HCT116 (cell line): ENCODE data around the gene MAPK14. TPM values are rescaled to one million over a fixed set of nuclear protein-coding genes. Genes with fewer than 3 reads are reported as not detected.

Source experiments
- ATAC-seq: fragments of 200-7000 bp; cut with Tn5 transposase; 2 replicates; pipeline ENCODE4 v1.9.1; 2020; ENCODE audit warnings: mild to moderate bottlenecking, moderate library complexity
- BruUV-seq: library from RNA; stranded (reverse); fragments of 400-500 nt; replicated peaks from 2 replicates; lab custom pipeline; 2021; lab: Mats Ljungman, UMichigan
- CTCF ChIA-PET: fragments of 300-600 bp; sonication (Branson Sonifier 250); formaldehyde crosslinking; loops from one replicate; lab custom pipeline; 2021; ENCODE audit warnings: antibody characterized with exemption; lab: Charles Lee
- POLR2A ChIA-PET: fragments of 300-600, 350-600 bp; sonication (Branson Sonifier 250); formaldehyde crosslinking; loops from one replicate; lab custom pipeline; 2021; ENCODE audit warnings: antibody characterized with exemption; lab: Charles Lee
- RAD21 ChIA-PET, 2 experiments: fragments of 300-600 bp; sonication (Branson Sonifier 250); formaldehyde crosslinking; loops; one replicate each; lab custom pipeline; 2023; ENCODE audit warnings: low total read pairs in 2 of 2; ENCODE audit not compliant: uncharacterized antibody in 2 of 2, unreplicated experiment in 2 of 2, low non-redundant PET in 1 of 2; lab: Charles Lee
- DNase-seq: peaks from one replicate; pipeline ENCODE4 v3.0.0-alpha.2; 2010; ENCODE audit warnings: low read depth, low spot score
- H2AFZ ChIP-seq: fragments of 200-600 bp; shearing (Covaris generic), sonication (generic); 2 replicates; pipeline ENCODE4 v1.6.1; 2017; ENCODE audit warnings: low read depth, mixed run types, mixed read lengths, antibody characterized with exemption, low read length; ENCODE audit not compliant: poor library complexity, severe bottlenecking
- H3K27ac ChIP-seq: 2 replicates; pipeline ENCODE4 v1.5.1; 2012; ENCODE audit warnings: low read depth, low read length
- H3K27me3 ChIP-seq: fragments of 200-600 bp; sonication (generic); 2 replicates; pipeline ENCODE4 v1.6.1; 2016; ENCODE audit warnings: mixed run types, low read length, mixed read lengths; ENCODE audit not compliant: insufficient read depth
- H3K36me3 ChIP-seq, 2 experiments: fragments of 200-500 bp in 1 of 2; fragments of 200-600 bp in 1 of 2; sonication (Bioruptor generic) in 1 of 2; sonication (generic) in 1 of 2; 2 replicates each; pipeline versions ENCODE4 v1.5.1 to v1.6.1; 2014 to 2016; ENCODE audit warnings: low read length in 2 of 2, inconsistent platforms in 1 of 2, mixed read lengths in 1 of 2, mixed run types in 1 of 2; ENCODE audit not compliant: insufficient read depth in 2 of 2, control insufficient read depth in 1 of 2
- H3K4me1 ChIP-seq, 2 experiments: fragments of 200-600 bp in 1 of 2; sonication (generic) in 1 of 2; 2 replicates each; pipeline versions ENCODE4 v1.5.1 to v1.6.1; 2012 to 2017; ENCODE audit warnings: low read length in 2 of 2, inconsistent platforms in 1 of 2, mild to moderate bottlenecking in 1 of 2, mixed read lengths in 1 of 2, mixed run types in 1 of 2, moderate library complexity in 1 of 2; ENCODE audit not compliant: insufficient read depth in 2 of 2, control insufficient read depth in 1 of 2
- H3K4me2 ChIP-seq: fragments of 200-600 bp; sonication (generic); 2 replicates; pipeline ENCODE4 v1.6.1; 2017; ENCODE audit warnings: mixed run types, low read length, mixed read lengths
- H3K4me3 ChIP-seq, 2 experiments: fragments of 200-600 bp in 1 of 2; sonication (generic) in 1 of 2; replicated peaks in 1 of 2; 2 replicates each; pipeline ENCODE4 v1.5.1; 2011 to 2016; ENCODE audit warnings: low read length in 2 of 2, control low read depth in 1 of 2, low read depth in 1 of 2, mild to moderate bottlenecking in 1 of 2, mixed read lengths in 1 of 2, mixed run types in 1 of 2
- H3K79me2 ChIP-seq: fragments of 200-600 bp; sonication (generic); 2 replicates; pipeline ENCODE4 v1.6.1; 2017; ENCODE audit warnings: mild to moderate bottlenecking, mixed run types, low read length, moderate library complexity, mixed read lengths; ENCODE audit not compliant: insufficient read depth
- H3K9ac ChIP-seq: fragments of 200-600 bp; sonication (generic); 2 replicates; pipeline ENCODE4 v1.6.1; 2016; ENCODE audit warnings: low read length, mixed read lengths
- H3K9me2 ChIP-seq: fragments of 200-600 bp; sonication (generic), shearing (Covaris generic); 2 replicates; pipeline ENCODE4 v1.6.1; 2017; ENCODE audit warnings: mixed run types, mild to moderate bottlenecking, moderate library complexity; ENCODE audit not compliant: insufficient read depth
- H3K9me3 ChIP-seq, 2 experiments: fragments of 200-500 bp in 1 of 2; fragments of 200-600 bp in 1 of 2; sonication (Bioruptor generic) in 1 of 2; sonication (generic) in 1 of 2; 2 replicates each; pipeline ENCODE4 v1.6.1; 2014 to 2017; ENCODE audit warnings: low read length in 2 of 2, mixed read lengths in 2 of 2, inconsistent platforms in 1 of 2, low read depth in 1 of 2, mild to moderate bottlenecking in 1 of 2, mixed run types in 1 of 2, moderate library complexity in 1 of 2; ENCODE audit not compliant: control insufficient read depth in 1 of 2, insufficient read depth in 1 of 2
- H4K20me1 ChIP-seq: fragments of 200-600 bp; sonication (generic), shearing (Covaris generic); 2 replicates; pipeline ENCODE4 v1.6.1; 2017; ENCODE audit warnings: mixed run types, mild to moderate bottlenecking, moderate library complexity; ENCODE audit not compliant: insufficient read depth
- ELF1 ChIP-seq: IDR thresholded peaks from 2 replicates; pipeline ENCODE4 v1.6.1; 2012; ENCODE audit warnings: low read depth, borderline replicate concordance
- FOSL1 ChIP-seq: IDR thresholded peaks from 2 replicates; pipeline ENCODE4 v1.6.1; 2012; ENCODE audit warnings: low read depth
- JUND ChIP-seq: IDR thresholded peaks from 2 replicates; pipeline ENCODE4 v1.6.1; 2012
- POLR2A ChIP-seq: IDR thresholded peaks from 2 replicates; pipeline ENCODE4 v1.7.0; 2011; ENCODE audit warnings: borderline replicate concordance; ENCODE audit not compliant: insufficient read depth, insufficient read length; ENCODE audit errors: extremely low read depth
- POLR2AphosphoS5 ChIP-seq: IDR thresholded peaks from 2 replicates; pipeline ENCODE4 v1.6.1; 2011; ENCODE audit warnings: mild to moderate bottlenecking, low read depth, low read length, moderate library complexity
- SIN3A ChIP-seq: IDR thresholded peaks from 2 replicates; pipeline ENCODE4 v1.6.1; 2012; ENCODE audit warnings: low read depth
- YY1 ChIP-seq: IDR thresholded peaks from 2 replicates; pipeline ENCODE4 v1.6.1; 2011; ENCODE audit warnings: low read length, low read depth, moderate library complexity, mild to moderate bottlenecking; ENCODE audit not compliant: insufficient replicate concordance; ENCODE audit errors: extremely low read depth
- intact Hi-C: fragments of 100-400 bp; cut with micrococcal nuclease; formaldehyde crosslinking; loops from 2 replicates; pipeline ENCODE4 v1.10.0; 2022
- total RNA-seq: library from RNA; stranded (reverse); gene quantifications from one replicate; pipeline ENCODE4 v1.2.1, GENCODE V29; 2021; ENCODE audit not compliant: unreplicated experiment
- TF ChIP-seq, protein P1 (sequence below), 3 experiments: fragments of 200-600 bp in 1 of 3; sonication (generic) in 1 of 3; IDR thresholded peaks in 2 of 3; conservative IDR thresholded peaks in 1 of 3; 2 replicates each; pipeline ENCODE4 v1.5.1; 2012 to 2017; ENCODE audit warnings: low read depth in 2 of 3, low read length in 2 of 3, antibody characterized with exemption in 1 of 3, borderline replicate concordance in 1 of 3, control low read depth in 1 of 3, mild to moderate bottlenecking in 1 of 3, mixed read lengths in 1 of 3, mixed run types in 1 of 3, moderate library complexity in 1 of 3; ENCODE audit not compliant: insufficient read depth in 1 of 3

The MAPK14 gene
- total RNA-seq, 1 experiment from 2014 or later = 34.2 TPM

DNA sequence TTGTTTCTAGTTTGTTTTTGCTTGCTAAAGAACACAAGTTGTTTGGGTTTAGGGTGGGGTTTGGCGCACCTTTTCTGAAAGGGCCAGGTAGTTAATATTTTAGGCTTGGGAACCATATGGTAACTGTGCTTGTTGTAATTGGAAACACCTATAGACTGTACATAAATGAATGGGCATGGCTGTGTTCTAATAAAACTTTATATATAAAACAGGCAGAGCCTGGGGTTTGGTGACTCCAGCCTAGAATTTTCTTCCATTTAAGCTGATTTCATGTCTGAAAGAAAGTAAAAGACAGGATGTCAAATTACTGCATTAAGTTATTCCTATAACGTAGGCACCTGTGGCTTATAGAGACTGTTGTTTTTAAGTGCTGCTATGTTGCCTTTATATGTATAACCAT, 66.6 kb downstream of the MAPK14 start:
- RAD21 ChIA-PET = interaction anchor here in 1 of 2 experiments (0.9 to 1.2 kb wide), 2 partner anchors 66 to 67 kb away, joined by 3 to 6 read pairs; partner anchors contain the start of gene MAPK14
- no peak overlapping the region for H3K9ac ChIP-seq
- intact Hi-C loops = loop anchor here (10.0 kb wide), 1 partner anchor 569 kb away; no protein-coding TSS in a partner anchor

More for the DNA sequence above, 66.6 kb downstream of the MAPK14 start:
- Histone ChIP-seq H3K79me2 (no peaks in the 10 kb centered on the region), H3K27ac (no peak overlapping the region)
- TF ChIP-seq YY1 (no peak), JUND (no peak), SIN3A (no peak), POLR2AphosphoS5 (no peak), ELF1 (no peak), POLR2A (no peak), FOSL1 (no peak)
- TF ChIP-seq, protein P1, sequence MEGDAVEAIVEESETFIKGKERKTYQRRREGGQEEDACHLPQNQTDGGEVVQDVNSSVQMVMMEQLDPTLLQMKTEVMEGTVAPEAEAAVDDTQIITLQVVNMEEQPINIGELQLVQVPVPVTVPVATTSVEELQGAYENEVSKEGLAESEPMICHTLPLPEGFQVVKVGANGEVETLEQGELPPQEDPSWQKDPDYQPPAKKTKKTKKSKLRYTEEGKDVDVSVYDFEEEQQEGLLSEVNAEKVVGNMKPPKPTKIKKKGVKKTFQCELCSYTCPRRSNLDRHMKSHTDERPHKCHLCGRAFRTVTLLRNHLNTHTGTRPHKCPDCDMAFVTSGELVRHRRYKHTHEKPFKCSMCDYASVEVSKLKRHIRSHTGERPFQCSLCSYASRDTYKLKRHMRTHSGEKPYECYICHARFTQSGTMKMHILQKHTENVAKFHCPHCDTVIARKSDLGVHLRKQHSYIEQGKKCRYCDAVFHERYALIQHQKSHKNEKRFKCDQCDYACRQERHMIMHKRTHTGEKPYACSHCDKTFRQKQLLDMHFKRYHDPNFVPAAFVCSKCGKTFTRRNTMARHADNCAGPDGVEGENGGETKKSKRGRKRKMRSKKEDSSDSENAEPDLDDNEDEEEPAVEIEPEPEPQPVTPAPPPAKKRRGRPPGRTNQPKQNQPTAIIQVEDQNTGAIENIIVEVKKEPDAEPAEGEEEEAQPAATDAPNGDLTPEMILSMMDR (IDR thresholded peaks at IDR 0.05 in 2 of 3, conservative IDR thresholded peaks at IDR 0.05 in 1 of 3; ENCODE audit: borderline replicate concordance in 1 of 3, insufficient read depth in 1 of 3, low read depth in 2 of 3, low read length in 2 of 3) = no peak
- TF ChIP-seq, all 23 proteins: peak for 0
- ChIA-PET CTCF (interaction anchor here (0.7 to 2.0 kb wide), 11 partner anchors 10 to 572 kb away, joined by 3 to 9 read pairs (median 3); partner anchors contain the start of gene MAPK14), POLR2A (interaction anchor here (0.6 kb wide), 1 partner anchor 67 kb away, joined by 3 read pairs; the partner anchor contains the start of gene MAPK14)
- H3K36me3 ChIP-seq = peaks cover 0 to 5% of the 10 kb centered on the region in 2 experiments; a peak in 1 of 4 replicates
- no peaks in the 10 kb centered on the region for H3K27me3 ChIP-seq
- peaks cover 5% of the 10 kb centered on the region; the same call in 1 of the 2 replicates for H4K20me1 ChIP-seq
- no peaks in the 10 kb centered on the region for H3K9me3 ChIP-seq
- H3K4me2 ChIP-seq = no peak overlapping the region
- H2AFZ ChIP-seq = no peak overlapping the region
- DNase-seq = no peak
- no TSS peak for BruUV-seq
- H3K9me2 ChIP-seq = no peaks in the 10 kb centered on the region
- H3K4me3 ChIP-seq = no peak overlapping the region
- no peak for ATAC-seq
- no peaks in the 10 kb centered on the region for H3K4me1 ChIP-seq
